IPS DF 4.7 (cell line): ENCODE data around the gene SLC35A4.
"Not testable (repeated sequence)": the region's sequence is repeated elsewhere in the genome, so short reads cannot be mapped to it uniquely, and the experiment has no call there.

Experiments used
- DNase-seq: peaks from one replicate; pipeline ENCODE4 v3.0.0-alpha.2; 2013; ENCODE audit warnings: low spot score; ENCODE audit errors: extremely low read depth

Gene SLC35A4

GRCh38 chr5:140590861-140591260 lies 26.2 kb downstream of the SLC35A4 start:
- DNase-seq = no peak

DNA sequence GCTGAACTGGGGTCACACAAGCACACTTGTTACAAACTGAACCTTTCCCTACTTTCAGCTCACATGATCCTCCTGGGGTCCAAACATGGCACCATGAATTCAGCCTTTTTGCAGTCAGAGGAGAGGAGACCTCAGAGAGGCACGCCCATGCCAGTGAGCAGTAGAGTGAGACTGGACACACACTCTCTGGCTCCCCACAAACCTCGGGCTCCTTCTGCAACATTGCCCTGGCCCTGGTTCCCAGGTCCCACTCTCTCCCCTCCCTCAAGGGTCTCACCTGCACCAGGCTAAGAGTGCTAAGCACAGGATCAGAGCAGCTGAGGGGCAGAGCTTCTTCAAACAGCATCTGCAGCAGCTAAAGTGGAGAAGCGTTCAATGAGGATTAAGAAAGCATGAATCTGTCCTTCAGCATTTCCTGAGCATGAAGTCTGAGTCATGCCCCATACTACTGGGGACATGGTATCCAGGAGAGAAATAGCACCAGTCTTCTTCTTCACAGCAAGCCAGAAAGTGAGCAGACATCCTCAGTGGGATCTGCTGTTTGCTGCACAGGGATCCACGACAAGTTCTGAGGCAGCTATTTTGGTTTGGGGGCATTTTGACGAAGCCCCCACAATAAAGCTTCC lies 27.2 kb downstream of the SLC35A4 start:
- DNase-seq = no peak

GRCh38 chr5:140593070-140593469 lies 28.4 kb downstream of the SLC35A4 start:
- DNase-seq = not testable (repeated sequence)

- no peak for DNase-seq
Measured at GRCh38 chr5:140594169-140594568, 29.5 kb downstream of the SLC35A4 start.

- no peak for DNase-seq
Measured at GRCh38 chr5:140595538-140596300, 31.1 kb downstream of the SLC35A4 start.

DNA sequence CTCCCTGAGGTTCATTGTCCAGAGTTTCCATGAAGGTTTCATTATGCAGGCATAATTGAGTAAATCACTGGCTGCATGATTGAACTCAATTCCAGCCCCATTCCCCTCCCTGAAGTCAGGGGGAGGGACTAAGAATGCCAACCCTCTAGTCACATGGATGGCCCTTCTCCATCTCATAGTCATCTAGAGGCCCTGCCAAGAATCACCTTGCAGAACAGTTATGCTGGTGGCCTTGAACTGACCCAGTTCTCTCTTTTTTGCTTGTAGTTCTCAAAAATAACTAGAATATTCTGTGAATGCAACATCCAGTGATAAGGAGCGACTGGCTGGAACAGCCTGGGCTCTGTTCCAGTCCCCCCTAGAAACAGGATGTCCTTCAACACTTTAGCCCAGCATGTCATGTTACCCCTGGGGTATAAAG lies 31.7 kb downstream of the SLC35A4 start:
- no peak for DNase-seq

GRCh38 chr5:140598836-140599235 lies 34.2 kb downstream of the SLC35A4 start:
- no peak for DNase-seq

GRCh38 chr5:140600096-140600495 lies 35.5 kb downstream of the SLC35A4 start:
- no peak for DNase-seq

DNA sequence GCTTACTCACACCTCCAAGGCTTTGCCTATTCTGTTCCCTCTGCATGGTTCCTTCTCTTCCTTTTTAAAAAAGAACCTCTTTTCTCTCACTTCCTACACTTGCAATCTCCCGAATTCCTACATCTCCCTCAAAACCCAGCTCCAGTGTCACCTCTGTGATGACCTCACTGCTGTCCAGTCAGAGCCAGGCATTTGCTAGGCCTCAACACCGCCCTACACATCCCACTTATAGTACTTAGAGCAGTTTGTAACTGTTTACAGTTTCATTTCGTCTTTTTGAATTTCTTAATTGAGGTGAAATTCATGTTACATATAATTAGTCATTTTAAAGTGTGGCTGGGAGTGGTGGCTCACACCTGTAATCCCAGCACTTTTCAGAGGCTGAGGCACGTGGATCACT lies 37.5 kb downstream of the SLC35A4 start:
- no peak for DNase-seq

- not testable (repeated sequence) for DNase-seq
Measured at GRCh38 chr5:140603446-140603698, 38.7 kb downstream of the SLC35A4 start.

DNA sequence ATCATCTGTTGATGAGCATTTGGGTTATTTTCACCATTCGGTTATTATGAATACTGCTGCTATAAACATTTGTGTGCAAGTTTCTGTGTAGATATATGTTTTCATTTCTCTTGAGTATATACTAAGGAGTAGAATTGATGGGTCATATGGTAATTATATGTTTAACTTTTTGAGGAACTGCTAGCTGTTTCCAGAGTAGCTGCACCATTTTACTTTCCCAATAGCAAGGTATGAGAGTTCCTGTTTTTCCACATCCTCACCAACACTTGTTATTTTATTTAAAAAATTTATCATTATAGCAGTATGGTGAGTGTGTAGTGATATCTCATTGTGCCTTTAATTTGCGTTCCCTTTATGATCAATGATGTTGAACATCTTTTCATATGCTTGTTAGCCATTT lies 39.1 kb downstream of the SLC35A4 start:
- no peak for DNase-seq

DNA sequence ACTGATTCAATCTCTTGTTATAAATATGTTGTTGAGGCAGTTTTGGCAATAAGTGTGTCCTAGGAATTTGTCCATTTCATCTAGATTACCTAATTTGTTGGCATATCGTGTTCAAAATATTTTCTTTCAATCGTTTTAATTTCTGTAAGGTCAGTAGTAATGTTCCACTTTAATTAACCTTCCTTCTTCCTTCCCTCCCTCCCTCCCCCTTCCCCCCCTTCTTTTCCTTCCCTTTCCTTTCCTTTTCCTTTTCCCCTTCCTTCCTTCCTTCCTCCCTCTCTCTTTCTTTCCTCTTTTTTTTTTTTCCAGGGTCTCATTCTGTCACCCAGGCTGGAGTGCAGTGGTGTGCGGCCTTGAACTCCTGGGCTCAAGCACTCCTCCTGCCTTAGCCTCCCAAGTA lies 41.3 kb downstream of the SLC35A4 start:
- no peak for DNase-seq

DNA sequence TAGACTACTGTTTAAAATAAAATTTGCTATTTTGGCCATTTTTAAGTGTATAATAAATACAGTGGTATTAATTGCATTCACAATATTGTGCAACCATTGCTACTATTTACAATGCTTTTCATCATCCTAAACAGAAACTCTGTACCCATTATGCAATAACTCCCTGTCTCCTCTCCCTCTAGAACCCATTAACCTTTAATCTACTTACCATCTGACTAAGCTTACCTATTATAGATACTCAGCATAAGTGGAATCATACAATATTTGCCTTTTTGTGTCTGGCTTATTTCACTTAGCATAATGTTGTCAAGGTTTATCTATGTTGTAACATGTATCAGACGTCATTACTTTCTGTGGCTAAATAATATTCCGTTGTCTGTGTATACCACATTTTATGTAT lies 42.4 kb downstream of the SLC35A4 start:
- no peak for DNase-seq

GRCh38 chr5:140608722-140609121 lies 44.1 kb downstream of the SLC35A4 start:
- no peak for DNase-seq

GRCh38 chr5:140609126-140609525 lies 44.5 kb downstream of the SLC35A4 start:
- no peak for DNase-seq

GRCh38 chr5:140611020-140611521 lies 46.4 kb downstream of the SLC35A4 start:
- DNase-seq = no peak
